Muscle of leg (tissue), 11 donors: Measurements from ENCODE around the gene MRTFA. TPM values are rescaled to one million over a fixed set of nuclear protein-coding genes. Genes with fewer than 3 reads are reported as not detected.
A peak's percentile ranks its signal among the peaks of the same experiment; 100 is the strongest.

ENCODE experiments used
- DNase-seq: peaks from one replicate; pipeline ENCODE4 v3.0.0; 2013
- H3K27ac ChIP-seq: one replicate; pipeline ENCODE4 v1.5.1; 2013; ENCODE audit warnings: mild to moderate bottlenecking, low read length, control low read depth
- H3K27me3 ChIP-seq: one replicate; pipeline ENCODE4 v1.6.1; 2013; ENCODE audit warnings: low read length; ENCODE audit not compliant: control insufficient read depth, insufficient read depth
- H3K36me3 ChIP-seq: one replicate; pipeline ENCODE4 v1.6.1; 2013; ENCODE audit warnings: low read length; ENCODE audit not compliant: control insufficient read depth, insufficient read depth
- H3K4me1 ChIP-seq: one replicate; pipeline ENCODE4 v1.6.1; 2013; ENCODE audit warnings: low read length; ENCODE audit not compliant: control insufficient read depth, insufficient read depth
- H3K4me3 ChIP-seq: one replicate; pipeline ENCODE4 v1.5.1; 2013; ENCODE audit warnings: low read length, control low read depth
- H3K9me3 ChIP-seq: replicated peaks from 2 replicates; pipeline ENCODE4 v1.6.1; 2013; ENCODE audit warnings: low read depth, low read length; ENCODE audit not compliant: control insufficient read depth
- WGBS: methylation state at CpG from one replicate; pipeline ENCODE4 v1.1.5; 2013; ENCODE audit warnings: missing lambda C conversion rate; ENCODE audit not compliant: insufficient coverage; 5-methylcytosine and 5-hydroxymethylcytosine counted together
- polyA plus RNA-seq, 8 donors: library from polyadenylated mRNA; unstranded; fragments of 120-200 nt; gene quantifications; one replicate each; pipeline versions ENCODE4 v1.2.1 to v1.2.3, GENCODE V29; 2013; ENCODE audit warnings: inconsistent platforms in 1 of 8, low replicate concordance in 1 of 8; ENCODE audit not compliant: insufficient read length in 8 of 8, insufficient read depth in 1 of 8
- total RNA-seq: library from RNA; stranded (reverse); fragments of 120-200 nt; gene quantifications from one replicate; pipeline ENCODE4 v1.2.4, GENCODE V29; 2013

The MRTFA gene
- total and polyA plus RNA-seq, 9 donors = 19.0 to 35.7 (median 29.5) TPM

DNA sequence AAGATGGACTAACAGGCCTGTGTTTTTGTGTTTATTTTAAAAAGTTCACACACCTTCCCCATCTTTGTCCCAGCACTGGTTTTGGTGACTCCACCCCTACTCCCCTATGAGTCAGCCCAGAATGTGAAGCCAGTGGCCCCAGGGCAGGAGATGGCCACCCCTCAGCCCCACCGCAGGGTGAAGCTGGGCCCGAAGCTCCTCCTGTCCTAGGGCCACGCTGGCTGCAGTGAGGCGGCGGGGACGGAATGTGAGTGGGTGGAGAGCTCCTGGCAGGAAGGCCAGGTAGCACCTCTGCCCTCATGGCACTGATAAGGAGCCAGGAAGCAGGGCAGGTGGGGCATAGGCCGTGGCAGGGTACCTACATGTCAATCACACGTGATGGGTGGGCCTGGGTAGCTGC, 226.2 kb downstream of the MRTFA start:
- Histone ChIP-seq H3K27ac (no peak overlapping the region), H3K4me3 (no peak overlapping the region), H3K4me1 (peaks cover 13% of the 10 kb centered on the region), H3K9me3 (no peaks in the 10 kb centered on the region), H3K27me3 (no peaks in the 10 kb centered on the region), H3K36me3 (peaks cover 80% of the 10 kb centered on the region)
- DNase-seq = no peak
- 87% methylated on average over 7 of the region's 8 CpGs for WGBS

DNA sequence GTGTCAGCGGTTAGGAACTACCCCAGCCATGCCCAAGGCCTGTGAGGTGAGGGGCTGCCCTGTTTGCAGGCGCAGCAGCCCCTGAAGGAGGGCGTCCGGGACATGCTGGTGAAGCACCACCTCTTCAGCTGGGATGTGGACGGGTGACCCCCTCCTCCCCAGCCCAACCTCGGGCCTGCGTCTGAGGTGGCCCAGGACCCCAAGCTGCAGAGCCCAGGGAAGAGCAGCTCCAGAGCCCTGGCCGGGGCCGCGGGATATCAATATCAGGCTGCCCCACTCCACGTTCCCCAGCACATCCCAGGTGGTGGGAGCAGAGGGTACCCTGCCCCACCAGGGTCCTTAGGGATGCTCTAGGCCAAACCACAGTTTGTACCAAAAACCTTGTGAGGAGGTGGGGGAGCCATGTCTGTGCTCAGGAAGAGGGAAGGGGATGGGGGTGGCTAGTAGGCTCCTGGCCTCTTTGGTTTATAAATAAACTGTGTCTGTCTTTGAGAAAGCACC, 226.9 kb downstream of the MRTFA start:
- no peaks in the 10 kb centered on the region for H3K27me3 ChIP-seq
- peaks cover 83% of the 10 kb centered on the region for H3K36me3 ChIP-seq
- peaks cover 9% of the 10 kb centered on the region for H3K4me1 ChIP-seq
- DNase-seq = no peak
- no peak overlapping the region for H3K27ac ChIP-seq
- H3K9me3 ChIP-seq = no peaks in the 10 kb centered on the region
- 100% methylated on average over 1 of the region's 11 CpGs for whole genome bisulfite sequencing
- H3K4me3 ChIP-seq = no peak overlapping the region

DNA sequence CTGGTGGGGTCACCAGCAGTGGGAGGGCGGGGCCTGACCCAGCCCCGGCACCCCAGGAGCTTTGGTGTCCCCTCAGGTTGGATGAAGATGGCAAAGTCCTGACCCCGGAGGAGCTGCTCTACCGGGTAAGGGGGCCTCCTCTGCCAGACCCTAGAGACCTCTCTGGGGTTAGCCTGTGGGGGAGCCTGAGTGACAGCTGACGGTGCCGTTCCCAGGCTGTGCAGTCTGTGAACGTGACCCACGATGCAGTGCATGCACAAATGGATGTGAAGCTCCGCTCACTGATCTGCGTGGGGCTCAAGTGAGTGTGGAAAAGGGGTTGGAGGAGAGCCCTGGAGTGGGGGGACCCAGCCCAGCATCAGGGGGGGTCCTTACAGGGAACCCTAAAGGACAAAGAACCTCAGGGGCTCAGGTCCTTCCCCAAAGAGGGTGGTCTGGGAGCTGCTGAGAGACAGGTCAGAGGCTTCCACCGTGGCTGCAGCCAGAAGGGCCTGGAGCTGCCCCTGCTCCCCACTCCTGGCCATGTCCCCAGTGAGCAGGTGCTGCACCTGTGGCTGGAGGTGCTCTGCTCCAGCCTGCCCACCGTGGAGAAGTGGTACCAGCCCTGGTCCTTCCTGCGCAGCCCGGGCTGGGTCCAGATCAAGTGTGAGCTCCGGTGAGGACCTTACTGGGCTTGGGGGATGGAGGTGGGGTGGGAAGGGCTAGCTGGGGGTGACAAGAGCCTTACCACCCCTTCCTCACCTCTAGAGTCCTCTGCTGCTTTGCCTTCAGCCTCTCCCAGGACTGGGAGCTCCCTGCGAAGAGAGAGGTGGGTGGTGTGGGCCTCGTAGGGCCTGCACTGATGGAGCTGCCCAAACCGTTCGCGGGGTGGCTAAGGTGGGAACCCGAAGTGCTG, 227.6 kb downstream of the MRTFA start:
- Histone ChIP-seq H3K36me3 (peaks cover 85% of the 10 kb centered on the region), H3K4me1 (peaks cover 4% of the 10 kb centered on the region), H3K9me3 (no peaks in the 10 kb centered on the region), H3K27ac (no peak overlapping the region), H3K4me3 (no peak overlapping the region), H3K27me3 (no peaks in the 10 kb centered on the region)
- 86% methylated on average over 17 of the region's 21 CpGs for WGBS
- DNase-seq = no peak

DNA sequence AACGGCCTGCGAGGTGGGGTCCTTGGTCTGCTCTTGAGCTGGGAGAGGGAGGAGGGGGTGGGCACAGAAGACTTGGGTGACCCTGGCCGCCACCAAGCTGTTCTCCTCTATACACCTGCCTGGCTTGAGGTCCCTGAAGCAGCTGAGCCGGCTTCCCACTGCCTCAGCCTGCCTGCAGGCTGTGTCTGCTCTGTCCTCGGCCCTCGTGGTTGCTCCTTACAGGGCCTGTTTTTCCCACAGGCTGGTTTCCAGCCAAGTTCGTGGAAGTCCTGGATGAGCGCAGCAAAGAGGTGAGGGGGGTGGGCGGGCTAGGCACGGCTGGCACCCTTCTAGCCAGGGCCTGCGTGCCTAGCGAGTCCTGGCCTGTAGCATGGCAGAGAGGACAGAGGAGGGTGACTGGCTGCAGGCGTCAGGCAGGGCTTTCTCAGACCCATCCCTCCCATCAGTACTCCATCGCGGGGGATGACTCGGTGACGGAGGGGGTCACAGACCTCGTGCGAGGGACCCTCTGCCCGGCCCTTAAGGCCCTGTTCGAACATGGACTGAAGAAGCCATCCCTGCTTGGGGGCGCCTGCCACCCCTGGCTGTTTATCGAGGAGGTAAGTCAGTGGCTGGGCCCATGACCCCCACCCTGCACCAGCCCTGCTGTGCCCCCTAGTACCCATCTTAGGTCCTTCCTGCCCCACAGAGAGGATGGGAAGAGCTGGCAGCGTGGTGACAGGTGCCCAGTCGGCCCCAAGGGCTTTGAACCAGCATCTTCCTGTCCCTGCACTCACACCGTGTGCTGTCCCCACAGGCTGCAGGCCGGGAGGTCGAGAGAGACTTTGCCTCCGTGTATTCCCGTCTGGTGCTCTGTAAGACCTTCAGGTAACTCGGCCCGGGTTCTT, 228.4 kb downstream of the MRTFA start:
- H3K36me3 ChIP-seq = peaks cover 90% of the 10 kb centered on the region
- DNase-seq = peak; percentile 9
- H3K27me3 ChIP-seq = no peaks in the 10 kb centered on the region
- no peak overlapping the region for H3K4me3 ChIP-seq
- H3K9me3 ChIP-seq = no peaks in the 10 kb centered on the region
- WGBS = 85% methylated on average over 21 of the region's 32 CpGs
- peaks cover 4% of the 10 kb centered on the region for H3K4me1 ChIP-seq
- H3K27ac ChIP-seq = no peak overlapping the region

DNA sequence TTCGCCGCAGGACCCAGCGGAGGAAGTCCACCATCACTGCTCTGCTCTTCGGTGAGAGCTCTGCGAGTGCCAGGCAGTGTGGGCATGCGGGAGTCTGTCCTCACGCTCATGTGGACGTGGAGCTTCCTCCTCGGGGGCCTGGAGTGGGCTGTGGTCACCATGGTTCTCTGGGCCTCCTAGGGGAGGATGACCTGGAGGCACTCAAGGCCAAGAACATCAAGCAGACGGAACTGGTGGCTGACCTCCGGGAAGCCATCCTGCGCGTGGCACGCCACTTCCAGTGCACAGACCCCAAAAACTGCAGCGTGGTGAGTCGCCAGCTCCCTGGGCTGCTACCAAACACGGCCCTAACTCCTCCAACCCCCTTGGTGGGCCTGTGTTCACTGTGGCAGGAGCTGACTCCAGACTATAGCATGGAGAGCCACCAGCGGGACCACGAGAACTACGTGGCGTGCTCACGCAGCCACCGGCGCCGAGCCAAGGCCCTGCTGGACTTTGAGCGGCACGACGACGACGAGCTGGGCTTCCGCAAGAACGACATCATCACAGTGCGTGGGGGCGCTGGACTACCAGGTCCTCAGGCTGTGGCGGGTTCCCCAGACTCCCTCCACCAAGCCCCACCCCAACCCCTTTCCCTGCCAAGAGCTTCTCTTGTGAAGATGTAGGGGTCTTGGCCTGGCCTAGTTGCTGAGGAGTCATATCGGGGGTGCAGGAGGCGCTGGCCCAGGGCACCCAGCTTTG, 229.3 kb downstream of the MRTFA start:
- H3K4me3 ChIP-seq = no peak overlapping the region
- H3K27ac ChIP-seq = no peak overlapping the region
- H3K27me3 ChIP-seq = no peaks in the 10 kb centered on the region
- H3K9me3 ChIP-seq = no peaks in the 10 kb centered on the region
- DNase-seq = no peak
- peaks cover 4% of the 10 kb centered on the region for H3K4me1 ChIP-seq
- H3K36me3 ChIP-seq = peaks cover 93% of the 10 kb centered on the region
- 90% methylated on average over 20 of the region's 37 CpGs for WGBS

DNA sequence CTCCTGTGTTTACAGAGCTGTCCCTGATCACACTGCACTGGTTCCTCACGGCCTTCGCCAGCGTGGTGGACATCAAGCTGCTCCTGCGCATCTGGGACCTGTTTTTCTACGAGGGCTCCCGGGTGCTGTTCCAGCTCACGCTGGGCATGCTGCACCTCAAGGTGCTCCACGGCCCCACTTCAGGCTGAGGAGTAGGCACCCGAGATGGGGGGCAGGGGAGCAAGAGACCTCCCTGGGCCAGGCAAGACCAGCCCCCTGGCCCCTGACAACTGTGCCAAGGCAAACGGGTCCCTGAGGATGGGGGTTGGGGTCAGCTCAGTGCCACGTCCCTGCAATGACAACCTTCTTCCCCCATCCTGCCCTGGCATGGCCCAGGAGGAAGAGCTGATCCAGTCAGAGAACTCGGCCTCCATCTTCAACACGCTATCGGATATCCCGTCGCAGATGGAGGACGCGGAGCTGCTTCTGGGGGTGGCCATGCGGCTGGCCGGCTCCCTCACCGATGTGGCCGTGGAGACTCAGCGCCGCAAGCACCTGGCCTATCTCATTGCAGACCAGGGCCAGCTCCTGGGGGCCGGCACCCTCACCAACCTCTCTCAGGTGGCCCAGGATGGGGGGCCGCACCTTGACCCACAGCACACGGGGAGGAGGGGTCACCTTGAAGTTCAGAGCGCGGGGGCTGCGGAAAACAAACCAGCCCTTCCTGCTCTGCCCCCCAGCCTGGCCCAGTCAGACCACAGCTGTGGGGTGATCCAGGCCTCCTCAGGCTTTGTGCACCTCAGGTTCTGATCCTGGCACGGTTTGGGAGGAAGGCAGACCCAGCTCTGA, 230.2 kb downstream of the MRTFA start:
- H3K27me3 ChIP-seq = no peaks in the 10 kb centered on the region
- WGBS = 93% methylated on average over 27 of the region's 31 CpGs
- H3K4me1 ChIP-seq = peaks cover 4% of the 10 kb centered on the region
- H3K27ac ChIP-seq = no peak overlapping the region
- H3K4me3 ChIP-seq = no peak overlapping the region
- no peaks in the 10 kb centered on the region for H3K9me3 ChIP-seq
- peaks cover 93% of the 10 kb centered on the region for H3K36me3 ChIP-seq
- DNase-seq = no peak

DNA sequence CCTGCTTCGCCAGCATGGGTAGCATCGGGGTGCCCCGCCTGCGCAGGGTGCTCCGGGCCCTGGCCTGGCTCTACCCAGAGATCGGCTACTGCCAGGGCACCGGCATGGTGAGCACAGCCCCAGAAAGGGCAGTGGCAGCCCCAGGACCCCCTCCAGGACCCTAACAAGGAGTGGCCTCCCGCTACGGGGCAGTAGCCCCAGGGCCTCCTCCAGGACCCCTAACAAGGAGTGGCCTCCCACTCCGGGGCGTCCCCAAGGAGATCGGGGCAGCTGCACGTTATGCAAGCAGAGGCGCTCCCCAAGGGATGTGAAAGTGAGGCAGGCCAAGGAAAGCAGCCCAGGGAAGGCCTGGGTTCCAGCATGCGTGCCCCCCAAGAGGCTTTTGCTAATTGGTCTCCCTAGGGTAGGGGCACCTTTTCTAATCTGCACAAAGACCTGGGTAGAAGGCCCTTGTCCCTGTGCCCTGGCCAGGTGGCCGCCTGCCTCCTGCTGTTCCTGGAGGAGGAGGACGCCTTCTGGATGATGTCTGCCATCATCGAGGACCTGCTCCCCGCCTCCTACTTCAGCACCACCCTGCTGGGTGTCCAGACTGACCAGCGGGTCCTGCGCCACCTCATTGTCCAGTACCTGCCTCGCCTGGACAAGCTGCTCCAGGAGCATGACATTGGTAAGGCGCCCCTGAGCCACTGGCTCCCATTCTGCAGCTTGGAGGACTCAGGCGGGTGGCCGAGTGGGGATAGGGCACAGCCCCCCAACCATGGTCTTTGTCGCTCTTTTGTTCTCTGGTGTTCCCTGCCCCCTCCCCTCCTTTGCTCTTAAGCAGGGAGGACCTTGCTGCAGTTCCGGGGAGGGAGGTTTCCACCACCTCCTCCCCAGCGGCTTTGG, 231.1 kb downstream of the MRTFA start:
- Histone ChIP-seq H3K27me3 (no peaks in the 10 kb centered on the region), H3K27ac (no peak overlapping the region), H3K4me1 (peaks cover 9% of the 10 kb centered on the region), H3K9me3 (no peaks in the 10 kb centered on the region), H3K36me3 (peaks cover 91% of the 10 kb centered on the region), H3K4me3 (no peak overlapping the region)
- 89% methylated on average over 25 of the region's 28 CpGs for WGBS
- DNase-seq = no peak

DNA sequence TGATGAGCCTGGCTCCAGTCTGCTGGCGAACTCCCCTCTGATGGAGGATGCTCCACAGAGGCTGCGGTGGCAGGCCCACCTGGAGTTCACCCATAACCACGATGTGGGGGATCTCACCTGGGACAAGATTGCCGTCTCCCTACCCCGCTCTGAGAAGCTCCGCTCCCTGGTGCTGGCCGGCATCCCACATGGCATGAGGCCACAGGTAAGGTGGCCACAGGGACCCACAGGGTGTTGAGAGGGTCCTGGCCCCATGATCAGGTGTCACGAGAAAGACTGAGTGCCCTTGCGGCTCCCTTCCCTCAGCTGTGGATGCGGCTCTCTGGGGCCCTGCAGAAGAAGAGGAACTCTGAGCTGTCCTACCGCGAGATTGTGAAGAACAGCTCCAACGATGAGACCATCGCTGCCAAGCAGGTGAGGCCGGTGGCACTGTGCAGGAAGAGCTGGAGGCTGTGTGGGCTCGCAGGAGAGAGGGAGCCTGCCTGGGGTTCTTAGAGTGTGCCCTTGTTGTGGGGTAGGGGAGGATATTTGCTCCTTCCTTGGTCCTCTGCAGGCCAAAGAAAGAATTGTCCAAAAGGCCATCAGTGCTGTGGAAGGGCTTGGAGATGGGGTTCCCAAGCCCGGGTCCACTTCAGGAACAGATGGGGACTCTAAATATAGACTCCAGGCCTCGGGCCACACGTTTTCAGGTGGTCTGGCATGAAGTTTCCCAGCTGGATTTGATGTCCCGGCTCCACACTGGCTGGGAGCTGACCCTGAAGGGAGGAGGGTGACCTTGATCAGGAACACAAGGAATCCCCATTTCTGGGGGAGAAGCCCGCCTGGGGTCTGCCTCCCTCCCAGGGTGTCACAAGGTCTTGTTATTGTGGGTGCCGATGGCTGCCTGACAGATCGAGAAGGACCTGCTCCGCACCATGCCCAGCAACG, 232.0 kb downstream of the MRTFA start:
- H3K27me3 ChIP-seq = no peaks in the 10 kb centered on the region
- WGBS = 86% methylated on average over 25 of the region's 25 CpGs
- no peak overlapping the region for H3K4me3 ChIP-seq
- no peak for DNase-seq
- H3K4me1 ChIP-seq = peaks cover 16% of the 10 kb centered on the region
- H3K27ac ChIP-seq = no peak overlapping the region
- H3K36me3 ChIP-seq = peaks cover 82% of the 10 kb centered on the region
- no peaks in the 10 kb centered on the region for H3K9me3 ChIP-seq
